HG03066 (cell line): ENCODE data around the gene NXF2B.
"Not testable (repeated sequence)": the region's sequence is repeated elsewhere in the genome, so short reads cannot be mapped to it uniquely, and the experiment has no call there.

ENCODE experiments used
- ATAC-seq: cut with Tn5 transposase; IDR thresholded peaks from one replicate; pipeline ENCODE4 v1.9.1; 2021; ENCODE audit warnings: low read depth; ENCODE audit not compliant: unreplicated experiment

Gene NXF2B, protein sequence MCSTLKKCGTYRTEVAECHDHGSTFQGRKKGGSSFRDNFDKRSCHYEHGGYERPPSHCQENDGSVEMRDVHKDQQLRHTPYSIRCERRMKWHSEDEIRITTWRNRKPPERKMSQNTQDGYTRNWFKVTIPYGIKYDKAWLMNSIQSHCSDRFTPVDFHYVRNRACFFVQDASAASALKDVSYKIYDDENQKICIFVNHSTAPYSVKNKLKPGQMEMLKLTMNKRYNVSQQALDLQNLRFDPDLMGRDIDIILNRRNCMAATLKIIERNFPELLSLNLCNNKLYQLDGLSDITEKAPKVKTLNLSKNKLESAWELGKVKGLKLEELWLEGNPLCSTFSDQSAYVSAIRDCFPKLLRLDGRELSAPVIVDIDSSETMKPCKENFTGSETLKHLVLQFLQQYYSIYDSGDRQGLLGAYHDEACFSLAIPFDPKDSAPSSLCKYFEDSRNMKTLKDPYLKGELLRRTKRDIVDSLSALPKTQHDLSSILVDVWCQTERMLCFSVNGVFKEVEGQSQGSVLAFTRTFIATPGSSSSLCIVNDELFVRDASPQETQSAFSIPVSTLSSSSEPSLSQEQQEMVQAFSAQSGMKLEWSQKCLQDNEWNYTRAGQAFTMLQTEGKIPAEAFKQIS

GRCh38 chrX:102439908-102440307 is at the start of gene NXF2B:
Gene NXF2B, minus strand, starts transcription at chrX:102440008. Its CDS starts 59,972 bp downstream, at chrX:102380036.
- not testable (repeated sequence) for ATAC-seq

DNA sequence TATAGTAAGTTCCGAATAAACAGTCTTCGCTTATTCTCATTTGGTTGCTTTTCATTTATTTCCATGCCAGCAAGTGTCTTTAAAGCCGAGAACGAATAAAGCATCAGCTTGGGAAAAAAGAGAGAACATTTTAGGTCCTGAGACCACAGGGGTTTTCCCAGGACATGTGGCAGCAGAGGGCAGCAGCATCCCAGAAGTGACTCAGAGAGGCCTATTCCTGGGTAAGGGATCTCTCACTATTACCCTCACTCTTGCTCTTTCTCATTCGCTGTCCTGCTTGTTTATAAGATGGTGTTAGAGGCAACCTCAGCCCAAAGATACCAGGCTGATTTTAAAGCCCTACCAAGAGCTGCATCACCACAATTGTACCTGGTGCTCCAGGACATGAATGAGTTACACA is 39.0 kb upstream of the NXF2B start:
- ATAC-seq = not testable (repeated sequence)

DNA sequence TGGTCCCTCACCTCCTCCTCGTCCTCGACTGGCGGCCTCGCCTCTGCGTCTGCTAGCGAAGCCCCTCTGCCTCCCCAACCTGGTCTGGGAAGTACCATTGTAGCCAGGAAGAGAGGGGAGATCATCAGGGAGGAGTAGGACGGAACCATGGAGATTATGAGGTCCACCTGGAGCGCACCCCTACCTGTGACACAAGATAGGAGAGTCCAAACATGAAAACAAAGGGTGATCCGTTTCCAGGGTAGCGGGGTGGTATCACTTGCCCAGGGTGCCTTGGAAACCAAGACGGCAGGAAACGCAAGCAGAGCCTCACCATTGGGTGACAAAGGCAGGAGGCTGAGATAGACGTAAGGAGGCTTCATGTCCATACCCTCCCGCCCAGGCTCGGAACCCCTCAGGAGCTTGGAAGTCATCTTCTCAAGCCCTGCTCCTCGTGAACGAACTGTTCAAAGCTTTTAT is 32.0 kb upstream of the NXF2B start, which contains the start of gene TCP11X2:
TCP11X2 (minus strand) TSS at position 51 of the 459 bp plus-strand sequence.
- not testable (repeated sequence) for ATAC-seq

- not testable (repeated sequence) for ATAC-seq
These were observed 30.4 kb upstream of the NXF2B start for GRCh38 chrX:102470215-102470614.

DNA sequence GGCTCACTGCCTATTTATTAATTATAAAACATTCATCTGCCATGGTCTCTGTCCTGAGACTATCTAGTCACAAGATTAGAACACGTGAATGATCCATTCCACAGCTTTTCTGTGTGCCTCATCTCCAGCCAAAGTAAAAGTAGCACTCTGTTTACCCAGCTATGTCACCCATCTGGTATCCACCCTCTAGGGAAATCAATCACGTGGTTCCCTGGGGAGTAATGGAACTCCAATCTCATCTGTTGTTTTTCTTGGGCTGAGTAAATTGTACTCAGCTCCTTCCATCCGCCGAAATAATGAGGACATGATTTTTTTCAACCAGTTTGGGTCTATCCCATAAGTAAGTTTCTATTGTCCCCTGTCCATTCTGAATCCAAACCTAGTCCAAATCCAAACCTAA is 18.8 kb upstream of the NXF2B start:
- not testable (repeated sequence) for ATAC-seq

- ATAC-seq = not testable (repeated sequence)
These were observed 25.3 kb downstream of the NXF2B start for GRCh38 chrX:102414493-102414892.

DNA sequence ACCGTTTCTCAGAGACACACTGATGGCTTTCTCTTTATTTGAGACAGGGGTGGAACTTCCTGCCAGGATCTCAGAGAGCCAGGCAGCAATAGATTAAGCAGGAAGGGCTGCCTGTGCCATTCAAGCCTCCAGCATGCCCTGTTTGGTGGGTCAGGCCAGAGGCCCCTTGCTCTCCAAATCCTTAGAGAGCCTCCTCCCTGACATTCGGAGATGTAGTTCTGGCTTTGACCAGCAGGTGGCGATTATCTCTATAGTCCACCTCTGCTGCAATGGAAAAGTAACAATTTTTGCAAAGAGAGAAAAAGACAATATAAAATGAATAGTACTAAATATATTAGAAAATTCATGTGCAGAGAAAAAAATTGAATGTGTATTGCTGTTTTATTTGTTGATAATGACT is 93.9 kb downstream of the NXF2B start:
- no peak for ATAC-seq

- no peak for ATAC-seq
These were observed 97.9 kb downstream of the NXF2B start for GRCh38 chrX:102341867-102342266.

GRCh38 chrX:102339312-102340298 is 100.2 kb downstream of the NXF2B start:
- no peak for ATAC-seq

DNA sequence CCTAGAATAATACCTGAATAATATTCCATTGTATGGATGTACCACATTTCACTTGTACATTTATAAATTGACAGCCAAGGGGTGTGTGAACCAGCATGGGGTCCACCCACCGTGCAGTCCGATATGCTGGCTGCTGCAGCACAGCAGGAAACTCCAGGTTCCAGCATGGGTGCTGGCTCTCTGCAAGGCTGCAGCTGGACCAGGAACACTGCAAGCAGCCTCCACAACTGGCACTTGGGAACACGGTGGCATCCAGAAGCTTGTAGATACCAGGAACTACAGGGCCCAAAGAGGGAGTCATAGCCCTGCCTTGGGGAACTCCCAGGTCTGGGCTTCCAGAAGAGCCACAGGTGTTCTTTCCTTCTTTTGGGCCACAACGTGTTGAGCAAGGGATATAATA is 101.6 kb downstream of the NXF2B start:
- ATAC-seq = no peak
